GM12878 (cell line): ENCODE data around the gene REV1. TPM values are rescaled to one million over a fixed set of nuclear protein-coding genes. Genes with fewer than 3 reads are reported as not detected.

Experiments used
- ATAC-seq: fragments of 200-7000 bp; cut with Tn5 transposase; 3 replicates; pipeline ENCODE4 v1.9.1; 2020; ENCODE audit warnings: mild to moderate bottlenecking, moderate library complexity
- BruUV-seq: library from RNA; stranded (reverse); fragments of 400-500 nt; replicated peaks from 2 replicates; lab custom pipeline; 2021; lab: Mats Ljungman, UMichigan
- CTCF ChIA-PET: fragments of 300-600 bp; sonication (Branson Sonifier 250); formaldehyde crosslinking; extraction: SDS; loops from one replicate; lab custom pipeline; 2021; ENCODE audit warnings: inconsistent platforms; lab: Yijun Ruan, JAX
- POLR2A ChIA-PET: fragments of 350-600 bp; formaldehyde crosslinking; extraction: SDS; loops from one replicate; lab custom pipeline; 2021; ENCODE audit warnings: inconsistent platforms; lab: Charles Lee
- RAD21 ChIA-PET: fragments of 300-600 bp; sonication (Branson Sonifier 250); formaldehyde crosslinking; loops from one replicate; lab custom pipeline; 2023; ENCODE audit warnings: antibody characterized with exemption; ENCODE audit not compliant: unreplicated experiment; lab: Charles Lee
- SMC1A ChIA-PET: fragments of 300-600 bp; sonication (Branson Sonifier 250); formaldehyde crosslinking; loops from one replicate; lab custom pipeline; 2023; ENCODE audit not compliant: unreplicated experiment, uncharacterized antibody; lab: Charles Lee
- DNase-seq: peaks from one replicate; pipeline ENCODE4 v3.0.0-alpha.2; 2011; ENCODE audit warnings: low read depth, low spot score
- FAIRE-seq: peaks from 3 replicates; lab custom pipeline; 2011; peaks lifted over from hg19 to GRCh38; lab: Jason Lieb, UNC
- H2AFZ ChIP-seq: 2 replicates; pipeline ENCODE4 v1.6.0; 2011; ENCODE audit warnings: low read depth, low read length, control low read depth; ENCODE audit not compliant: control insufficient read depth
- H3K27ac ChIP-seq: 2 replicates; pipeline ENCODE4 v1.5.1; 2011; ENCODE audit warnings: control low read depth; ENCODE audit not compliant: control insufficient read depth, insufficient read depth
- H3K27me3 ChIP-seq, 2 experiments: replicated peaks in 1 of 2; 2 replicates each; pipeline versions ENCODE4 v1.6.0 to v1.6.1; 2011; ENCODE audit warnings: low read length in 1 of 2; ENCODE audit not compliant: control insufficient read depth in 2 of 2, insufficient read depth in 2 of 2
- H3K36me3 ChIP-seq, 2 experiments: 2 replicates each; pipeline ENCODE4 v1.5.1; 2011; ENCODE audit warnings: low read length in 1 of 2; ENCODE audit not compliant: control insufficient read depth in 2 of 2, insufficient read depth in 2 of 2
- H3K4me1 ChIP-seq: 2 replicates; pipeline ENCODE4 v1.6.1; 2011; ENCODE audit warnings: mild to moderate bottlenecking, low read length, moderate library complexity, mixed read lengths; ENCODE audit not compliant: control insufficient read depth, insufficient read depth
- H3K4me2 ChIP-seq: 2 replicates; pipeline ENCODE4 v1.6.0; 2011; ENCODE audit warnings: control low read depth; ENCODE audit not compliant: control insufficient read depth, insufficient read depth
- H3K4me3 ChIP-seq: fragments of 200-600 bp; sonication (generic); 2 replicates; pipeline ENCODE4 v1.5.1; 2016
- H3K79me2 ChIP-seq: 2 replicates; pipeline ENCODE4 v1.6.0; 2011; ENCODE audit warnings: low read length; ENCODE audit not compliant: control insufficient read depth, insufficient read depth
- H3K9ac ChIP-seq: 2 replicates; pipeline ENCODE4 v1.8.0; 2011; ENCODE audit warnings: low read length, control low read depth, mixed read lengths; ENCODE audit not compliant: control insufficient read depth, insufficient read depth
- H3K9me3 ChIP-seq: replicated peaks from 3 replicates; pipeline ENCODE4 v1.5.1; 2011; ENCODE audit warnings: mild to moderate bottlenecking, low read length; ENCODE audit not compliant: control insufficient read depth, insufficient read depth
- H4K20me1 ChIP-seq: 2 replicates; pipeline ENCODE4 v1.6.0; 2011; ENCODE audit not compliant: control insufficient read depth, insufficient read depth
- GABPA ChIP-seq: IDR thresholded peaks from 2 replicates; pipeline ENCODE4 v1.6.1; 2014; ENCODE audit warnings: antibody characterized with exemption, low read depth, mild to moderate bottlenecking, inconsistent platforms
- IRF4 ChIP-seq: IDR thresholded peaks from 2 replicates; pipeline ENCODE4 v1.6.1; 2011; ENCODE audit warnings: low read depth, low read length
- SPI1 ChIP-seq: IDR thresholded peaks from 2 replicates; pipeline ENCODE4 v1.6.1; 2011; ENCODE audit warnings: low read depth, mild to moderate bottlenecking, low read length, moderate library complexity, borderline replicate concordance; ENCODE audit not compliant: insufficient read depth
- WGBS: methylation state at CpG from one replicate; pipeline ENCODE4 v1.1.6; 2016; ENCODE audit warnings: low lambda C conversion rate; ENCODE audit not compliant: insufficient replicate concordance, insufficient coverage; ENCODE audit errors: missing lambda C conversion rate; 5-methylcytosine and 5-hydroxymethylcytosine counted together
- in situ Hi-C: fragments of 300-500 bp; cut with MboI; formaldehyde crosslinking; loops from 9 replicates; pipeline ENCODE4 v1.14.3; 2018; ENCODE audit warnings: mixed read lengths
- intact Hi-C: fragments of 100-400 bp; cut with micrococcal nuclease; formaldehyde crosslinking; loops from one replicate; pipeline ENCODE4 v1.14.2; 2022; ENCODE audit not compliant: unreplicated experiment
- polyA plus RNA-seq, 11 experiments: library from polyadenylated mRNA; depleted of rRNA in 4 of 11; unstranded in 6 of 11; stranded (reverse) in 5 of 11; fragments of >200 nt; fragmentation: Nextera tagmentation in 4 of 11; fragmentation: Illumina TruSeq in 1 of 11; extraction: Ambion mirVana in 4 of 11; extraction: Trizol in 1 of 11; gene quantifications; 1 replicate in 1 of 11; 2 replicates in 10 of 11; pipeline versions ENCODE4 v1.2.1 to v1.2.3, GENCODE V29; 2011 to 2016; ENCODE audit warnings: inconsistent platforms in 2 of 11, missing spikeins in 2 of 11, low read depth in 1 of 11
- total RNA-seq, 4 experiments: library from RNA; depleted of rRNA in 3 of 4; stranded (reverse); fragments of >200 nt in 3 of 4; fragmentation: Illumina TruSeq in 1 of 4; extraction: Trizol in 1 of 4; gene quantifications; 2 replicates each; pipeline versions ENCODE4 v1.2.1 to v1.2.3, GENCODE V29; 2013 to 2021

Gene REV1
- total and polyA plus RNA-seq, 10 of the 15 experiments (the other 5 are each of a cell fraction or from before 2014, with no cell fraction given) = 11.3 to 46.8 (median 29.0) TPM

DNA sequence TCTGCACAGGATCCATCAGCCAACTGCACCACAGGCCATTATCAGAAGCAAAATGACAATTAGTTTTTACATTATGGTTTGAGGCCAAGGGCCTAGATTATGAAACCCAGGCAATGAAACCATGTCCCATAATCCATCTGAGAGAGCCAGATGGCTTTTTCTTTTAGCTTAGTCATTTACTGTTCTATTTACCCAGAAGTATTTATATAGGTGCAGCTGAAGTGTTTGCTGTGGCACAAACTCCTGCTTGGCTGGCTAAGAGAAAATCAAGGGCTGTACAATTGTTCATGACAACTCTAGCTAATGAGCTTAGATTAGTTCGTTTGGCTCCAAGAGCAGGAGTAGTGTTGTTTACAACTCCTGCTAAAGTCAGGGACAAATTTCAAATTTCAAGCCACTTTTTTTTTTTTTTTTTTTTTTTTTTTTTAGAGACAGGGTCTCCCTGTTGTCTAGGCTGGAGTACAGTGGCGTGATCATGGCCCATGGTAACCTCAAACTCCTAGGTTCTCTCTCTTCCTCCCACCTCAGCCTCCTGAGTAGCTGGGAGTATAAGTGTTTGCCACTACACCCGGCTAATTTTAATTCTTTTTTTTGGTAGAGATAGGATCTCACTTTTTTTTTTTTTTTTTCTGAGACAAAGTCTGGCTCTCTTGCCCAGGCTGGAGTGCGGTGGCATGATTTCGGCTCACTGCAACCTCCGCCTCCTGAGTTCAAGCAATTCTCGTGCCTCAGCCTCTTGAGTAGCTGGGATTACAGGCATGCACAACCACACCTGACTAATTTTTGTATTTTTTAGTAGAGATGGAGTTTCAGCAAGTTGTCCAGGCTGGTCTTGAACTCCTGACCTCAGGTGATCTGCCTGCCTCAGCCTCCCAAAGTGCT lies 18.4 kb upstream of the REV1 start:
- no peak overlapping the region for H3K27ac ChIP-seq
- FAIRE-seq = no peak
- ChIA-PET CTCF (interaction anchor here (0.6 kb wide), 1 partner anchor 96 kb away, joined by 3 read pairs; no protein-coding TSS in a partner anchor), RAD21 (no interaction called here), SMC1A (no interaction called here), POLR2A (no interaction called here)
- H4K20me1 ChIP-seq = no peaks in the 10 kb centered on the region
- no TSS peak for BruUV-seq
- no peak for ATAC-seq
- no peak overlapping the region for H3K9ac ChIP-seq
- no peak overlapping the region for H2AFZ ChIP-seq
- no peak overlapping the region for H3K4me3 ChIP-seq
- no peaks in the 10 kb centered on the region for H3K9me3 ChIP-seq
- in situ Hi-C loops (no loop called here), intact Hi-C loops (no loop called here)
- no peak for DNase-seq
- H3K79me2 ChIP-seq = no peaks in the 10 kb centered on the region
- WGBS = 44% methylated on average over 7 of the region's 7 CpGs
- H3K4me2 ChIP-seq = no peak overlapping the region
- no peak for TF ChIP-seq IRF4
- H3K36me3 ChIP-seq = no peaks in the 10 kb centered on the region
- H3K27me3 ChIP-seq = no peaks in the 10 kb centered on the region
- H3K4me1 ChIP-seq = no peaks in the 10 kb centered on the region

DNA sequence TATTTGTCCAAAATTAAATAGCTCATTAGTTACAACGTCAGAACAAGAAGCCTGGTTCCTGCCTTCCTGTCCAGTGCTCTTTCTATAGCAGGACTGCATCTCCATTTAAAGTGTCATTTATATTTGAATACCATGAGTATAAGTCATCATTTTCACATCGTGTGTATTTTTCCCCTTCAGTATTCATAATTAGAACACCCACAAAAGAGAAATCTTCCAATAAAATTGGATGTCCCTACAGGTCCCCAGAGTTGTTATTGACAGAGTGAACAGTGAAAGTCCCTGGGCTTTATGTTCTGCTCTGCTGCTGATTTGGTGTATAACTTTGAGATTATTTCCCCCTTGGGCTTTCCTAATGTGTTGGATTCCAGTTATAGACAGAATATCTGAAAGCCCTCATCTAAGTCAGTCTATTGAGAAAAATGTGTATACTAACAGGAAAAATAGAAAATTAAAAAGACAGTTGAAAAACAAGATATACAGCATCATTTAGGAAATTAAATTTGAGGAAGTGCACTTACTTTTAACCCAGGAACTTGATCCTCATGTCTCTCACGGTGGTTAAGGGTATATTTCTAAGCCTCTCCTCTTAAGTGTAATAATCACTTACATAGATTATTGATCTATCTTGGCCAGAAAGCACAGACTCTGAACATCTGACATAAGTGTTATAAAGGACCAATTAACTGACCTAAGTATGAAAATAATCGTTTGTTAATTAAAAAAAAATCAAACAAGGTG lies 15.2 kb upstream of the REV1 start:
- Histone ChIP-seq H3K27ac (no peak overlapping the region), H3K9me3 (no peaks in the 10 kb centered on the region), H3K9ac (no peak overlapping the region), H4K20me1 (no peaks in the 10 kb centered on the region), H3K27me3 (no peaks in the 10 kb centered on the region), H2AFZ (no peak overlapping the region; the same call in 1 of the 2 replicates), H3K4me2 (no peak overlapping the region), H3K4me3 (no peak overlapping the region), H3K36me3 (no peaks in the 10 kb centered on the region), H3K79me2 (no peaks in the 10 kb centered on the region), H3K4me1 (no peaks in the 10 kb centered on the region)
- WGBS = under 1% methylated on average over 4 of the region's 4 CpGs
- ATAC-seq (peak; percentile 48; the same call in 2 of the 3 replicates), FAIRE-seq (no peak), DNase-seq (no peak)
- SMC1A ChIA-PET = interaction anchor here (0.5 kb wide), 1 partner anchor 377 kb away, joined by 3 read pairs; no protein-coding TSS in a partner anchor
- CTCF ChIA-PET = interaction anchor here (1.0 kb wide), 1 partner anchor 14 kb away, joined by 3 read pairs; no protein-coding TSS in a partner anchor
- TF ChIP-seq GABPA = no peak
- peak; percentile 39; the same call in 1 of the 2 replicates for TF ChIP-seq SPI1
- intact Hi-C loops = no loop called here
- BruUV-seq = no TSS peak
- RAD21 ChIA-PET = no interaction called here
- POLR2A ChIA-PET = no interaction called here
- in situ Hi-C loops = no loop called here
